ENCODE measurements around the gene MRPL42.
"Not testable (repeated sequence)": the region's sequence is repeated elsewhere in the genome, so short reads cannot be mapped to it uniquely, and the experiment has no call there.

MRPL42 gene

GRCh38 chr12:93447555-93448290, 19.6 kb upstream of the MRPL42 start:
- no peak for DNase-seq (ENCODE audit: low read depth)

GRCh38 chr12:93448796-93449195, 18.5 kb upstream of the MRPL42 start:
- no peak for DNase-seq (ENCODE audit: low read depth)

GRCh38 chr12:93449277-93449676, 18.0 kb upstream of the MRPL42 start:
- DNase-seq (ENCODE audit: low read depth), result no peak

- no peak for DNase-seq (ENCODE audit: low read depth)
Observed at GRCh38 chr12:93451423-93452158, 15.7 kb upstream of the MRPL42 start.

GRCh38 chr12:93453633-93454032, 13.7 kb upstream of the MRPL42 start:
- peak; percentile 41 for DNase-seq (ENCODE audit: low read depth)

- no peak for DNase-seq (ENCODE audit: low read depth)
Observed at GRCh38 chr12:93456077-93456476, 11.2 kb upstream of the MRPL42 start.

- no peak for DNase-seq (ENCODE audit: low read depth)
Observed at GRCh38 chr12:93459097-93459496, 8.2 kb upstream of the MRPL42 start.

- DNase-seq (ENCODE audit: low read depth), result no peak
Observed at GRCh38 chr12:93460003-93460402, 7.3 kb upstream of the MRPL42 start.

- DNase-seq (ENCODE audit: low read depth), result no peak
Observed at GRCh38 chr12:93460902-93461301, 6.4 kb upstream of the MRPL42 start.

- no peak for DNase-seq (ENCODE audit: low read depth)
Observed at GRCh38 chr12:93461503-93461902, 5.8 kb upstream of the MRPL42 start.

GRCh38 chr12:93465841-93466240, 1.5 kb upstream of the MRPL42 start:
- DNase-seq (ENCODE audit: low read depth), result no peak

- no peak for DNase-seq (ENCODE audit: low read depth)
Observed at GRCh38 chr12:93466625-93467350, 526 bp upstream of the MRPL42 start.

- no peak for DNase-seq (ENCODE audit: low read depth)
Observed at GRCh38 chr12:93468008-93468371, 676 bp downstream of the MRPL42 start.

GRCh38 chr12:93469386-93469785, 2.1 kb downstream of the MRPL42 start:
- DNase-seq (ENCODE audit: low read depth), result no peak

- no peak for DNase-seq (ENCODE audit: low read depth)
Observed at GRCh38 chr12:93476555-93476954, 9.2 kb downstream of the MRPL42 start.

GRCh38 chr12:93482721-93483120, 15.4 kb downstream of the MRPL42 start:
- no peak for DNase-seq (ENCODE audit: low read depth)

- no peak for DNase-seq (ENCODE audit: low read depth)
Observed at GRCh38 chr12:93483151-93483807, 16.0 kb downstream of the MRPL42 start.

GRCh38 chr12:93484315-93484981, 17.1 kb downstream of the MRPL42 start:
- no peak for DNase-seq (ENCODE audit: low read depth)

GRCh38 chr12:93492808-93493207, 25.5 kb downstream of the MRPL42 start:
- DNase-seq (ENCODE audit: low read depth), result not testable (repeated sequence)

- no peak for DNase-seq (ENCODE audit: low read depth)
Observed at GRCh38 chr12:93494096-93494495, 26.8 kb downstream of the MRPL42 start.

- DNase-seq (ENCODE audit: low read depth), result no peak
Observed at GRCh38 chr12:93497456-93497855, 30.1 kb downstream of the MRPL42 start.

GRCh38 chr12:93498813-93499212, 31.5 kb downstream of the MRPL42 start:
- DNase-seq (ENCODE audit: low read depth), result not testable (repeated sequence)

Data from GM04503 (cell line).